ENCODE results near the gene CLEC4G. TPM values are rescaled to one million over a fixed set of nuclear protein-coding genes. Genes with fewer than 3 reads are reported as not detected.

CLEC4G gene
- polyA plus RNA-seq, 1 donor (not counting 4 experiments of a cell fraction or from before 2014, with no cell fraction given): not detected

DNA sequence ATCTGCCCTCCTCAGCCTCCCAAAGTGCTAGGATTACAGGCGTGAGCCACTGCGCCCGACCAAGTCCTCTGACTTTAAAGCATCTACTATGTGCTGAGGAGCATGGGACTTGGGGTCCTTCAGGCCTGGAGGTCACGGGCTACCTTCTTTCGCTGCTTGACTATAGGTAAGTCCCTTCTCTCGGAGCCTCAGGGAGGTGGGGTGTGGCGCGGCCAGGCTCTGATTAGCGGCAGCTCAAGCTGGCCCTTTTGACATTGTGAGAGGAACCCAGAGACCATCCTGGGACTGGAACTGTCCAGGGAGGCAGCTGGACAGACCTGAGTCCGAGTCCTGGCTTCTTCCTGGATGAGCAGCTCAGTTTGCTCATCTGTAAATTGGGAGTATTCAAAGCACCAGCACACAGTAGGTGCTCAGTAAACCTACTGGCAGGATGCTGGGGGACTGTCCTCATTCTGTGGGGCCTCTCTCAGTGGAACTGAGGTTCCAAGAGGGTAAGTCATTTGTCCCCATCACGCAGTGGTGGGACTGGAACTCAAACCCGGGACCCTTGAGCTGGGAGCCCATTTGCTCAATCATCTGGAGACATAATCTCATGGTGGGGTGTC is 30.8 kb downstream of the CLEC4G start:
- H3K4me2 ChIP-seq (ENCODE audit: control insufficient read depth, extremely low read depth, insufficient read depth, low read depth, low read length): no peak overlapping the region
- FAIRE-seq: no peak

GRCh38 chr19:7699417-7700401 is 32.2 kb downstream of the CLEC4G start:
- Histone ChIP-seq H3K27me3 (ENCODE audit: control insufficient read depth, extremely low read depth, insufficient read depth, low read length) (peaks cover 21% of the 10 kb centered on the region), H3K9me3 (ENCODE audit: control insufficient read depth, low read depth, low read length) (no peaks in the 10 kb centered on the region), H3K79me2 (ENCODE audit: control insufficient read depth, insufficient read depth, low read length) (no peaks in the 10 kb centered on the region), H3K9ac (ENCODE audit: control insufficient read depth, extremely low read depth, insufficient read depth, low read length) (no peak overlapping the region), H4K20me1 (ENCODE audit: control insufficient read depth, extremely low read depth, insufficient read depth, low read length) (no peaks in the 10 kb centered on the region), H3K27ac (ENCODE audit: control insufficient read depth, insufficient read depth, low read length) (no peak overlapping the region), H3K36me3 (ENCODE audit: control insufficient read depth in 2 of 2, extremely low read depth in 1 of 2, insufficient read depth in 2 of 2, low read length in 2 of 2) (no peaks in the 10 kb centered on the region), H3K4me1 (ENCODE audit: control insufficient read depth, extremely low read depth, insufficient read depth, low read length) (no peaks in the 10 kb centered on the region), H3K9me1 (ENCODE audit: control insufficient read depth, extremely low read depth, insufficient read depth, low read length) (no peaks in the 10 kb centered on the region), H2AFZ (ENCODE audit: control insufficient read depth, low read length) (no peak overlapping the region), H3K4me3 (ENCODE audit: control insufficient read depth in 2 of 3, extremely low read depth in 1 of 3, insufficient read depth in 2 of 3, low read depth in 1 of 3, low read length in 3 of 3) (no peak overlapping the region), H3K4me2 (ENCODE audit: control insufficient read depth, extremely low read depth, insufficient read depth, low read depth, low read length) (no peak overlapping the region)
- no peak for DNase-seq (ENCODE audit: low read depth, low spot score)
- TF ChIP-seq, protein P1, sequence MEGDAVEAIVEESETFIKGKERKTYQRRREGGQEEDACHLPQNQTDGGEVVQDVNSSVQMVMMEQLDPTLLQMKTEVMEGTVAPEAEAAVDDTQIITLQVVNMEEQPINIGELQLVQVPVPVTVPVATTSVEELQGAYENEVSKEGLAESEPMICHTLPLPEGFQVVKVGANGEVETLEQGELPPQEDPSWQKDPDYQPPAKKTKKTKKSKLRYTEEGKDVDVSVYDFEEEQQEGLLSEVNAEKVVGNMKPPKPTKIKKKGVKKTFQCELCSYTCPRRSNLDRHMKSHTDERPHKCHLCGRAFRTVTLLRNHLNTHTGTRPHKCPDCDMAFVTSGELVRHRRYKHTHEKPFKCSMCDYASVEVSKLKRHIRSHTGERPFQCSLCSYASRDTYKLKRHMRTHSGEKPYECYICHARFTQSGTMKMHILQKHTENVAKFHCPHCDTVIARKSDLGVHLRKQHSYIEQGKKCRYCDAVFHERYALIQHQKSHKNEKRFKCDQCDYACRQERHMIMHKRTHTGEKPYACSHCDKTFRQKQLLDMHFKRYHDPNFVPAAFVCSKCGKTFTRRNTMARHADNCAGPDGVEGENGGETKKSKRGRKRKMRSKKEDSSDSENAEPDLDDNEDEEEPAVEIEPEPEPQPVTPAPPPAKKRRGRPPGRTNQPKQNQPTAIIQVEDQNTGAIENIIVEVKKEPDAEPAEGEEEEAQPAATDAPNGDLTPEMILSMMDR (optimal IDR thresholded peaks at IDR 0.05 in 1 of 3, IDR thresholded peaks at IDR 0.05 in 1 of 3, conservative IDR thresholded peaks at IDR 0.05 in 1 of 3; ENCODE audit: extremely low read depth in 1 of 3, insufficient read depth in 2 of 3, low read length in 3 of 3): no peak
- no peak for TF ChIP-seq EZH2 (IDR thresholded peaks at IDR 0.05; ENCODE audit: low read length)
- dilution Hi-C loops (cut with MboI; ENCODE audit: extremely low pct_ligation_motif_present, low sequenced_read_pairs): no loop called here
- FAIRE-seq: no peak

More for the DNA sequence above, 30.8 kb downstream of the CLEC4G start:
- no peaks in the 10 kb centered on the region for H3K4me1 ChIP-seq (ENCODE audit: control insufficient read depth, extremely low read depth, insufficient read depth, low read length)
- H3K9ac ChIP-seq (ENCODE audit: control insufficient read depth, extremely low read depth, insufficient read depth, low read length): no peak overlapping the region
- no peaks in the 10 kb centered on the region for H3K9me3 ChIP-seq (ENCODE audit: control insufficient read depth, low read depth, low read length)
- no peak overlapping the region for H3K27ac ChIP-seq (ENCODE audit: control insufficient read depth, insufficient read depth, low read length)
- no peak for DNase-seq (ENCODE audit: low read depth, low spot score)
- no peaks in the 10 kb centered on the region for H3K9me1 ChIP-seq (ENCODE audit: control insufficient read depth, extremely low read depth, insufficient read depth, low read length)
- dilution Hi-C loops (cut with MboI; ENCODE audit: extremely low pct_ligation_motif_present, low sequenced_read_pairs): no loop called here
- H3K79me2 ChIP-seq (ENCODE audit: control insufficient read depth, insufficient read depth, low read length): no peaks in the 10 kb centered on the region
- no peaks in the 10 kb centered on the region for H4K20me1 ChIP-seq (ENCODE audit: control insufficient read depth, extremely low read depth, insufficient read depth, low read length)
- H2AFZ ChIP-seq (ENCODE audit: control insufficient read depth, low read length): no peak overlapping the region
- no peak overlapping the region for H3K4me3 ChIP-seq (ENCODE audit: control insufficient read depth in 2 of 3, extremely low read depth in 1 of 3, insufficient read depth in 2 of 3, low read depth in 1 of 3, low read length in 3 of 3)
- TF ChIP-seq, protein P1 (optimal IDR thresholded peaks at IDR 0.05 in 1 of 3, IDR thresholded peaks at IDR 0.05 in 1 of 3, conservative IDR thresholded peaks at IDR 0.05 in 1 of 3; ENCODE audit: extremely low read depth in 1 of 3, insufficient read depth in 2 of 3, low read length in 3 of 3): no peak
- TF ChIP-seq EZH2 (IDR thresholded peaks at IDR 0.05; ENCODE audit: low read length): no peak
- peaks cover 21% of the 10 kb centered on the region for H3K27me3 ChIP-seq (ENCODE audit: control insufficient read depth, extremely low read depth, insufficient read depth, low read length)
- no peaks in the 10 kb centered on the region for H3K36me3 ChIP-seq (ENCODE audit: control insufficient read depth in 2 of 2, extremely low read depth in 1 of 2, insufficient read depth in 2 of 2, low read length in 2 of 2)

Data from keratinocyte (primary cell).